Activated naive CD4-positive, alpha-beta T cell treated with anti-CD3 and anti-CD28 coated beads, Interleukin-2, amount 50 U/mL, for 16 hours (primary cell): ENCODE results near the gene CCR1.
"Not testable (repeated sequence)": the region's sequence is repeated elsewhere in the genome, so short reads cannot be mapped to it uniquely, and the experiment has no call there.

ENCODE experiments used
- DNase-seq: peaks from one replicate; pipeline ENCODE4 v3.0.0-alpha.2; 2020

The CCR1 gene

GRCh38 chr3:46209746-46210470 lies 1.8 kb upstream of the CCR1 start:
- no peak for DNase-seq

- no peak for DNase-seq
Observed at GRCh38 chr3:46209053-46209452, 940 bp upstream of the CCR1 start.

- DNase-seq: not testable (repeated sequence)
Observed at GRCh38 chr3:46207514-46207913, 599 bp downstream of the CCR1 start.

- no peak for DNase-seq
Observed at GRCh38 chr3:46206282-46207015, 1.7 kb downstream of the CCR1 start.

- DNase-seq: no peak
Observed at GRCh38 chr3:46205286-46205960, 2.7 kb downstream of the CCR1 start.

- DNase-seq: no peak
Observed at GRCh38 chr3:46203681-46204080, 4.4 kb downstream of the CCR1 start.

GRCh38 chr3:46202535-46202934 lies 5.6 kb downstream of the CCR1 start:
- no peak for DNase-seq

- no peak for DNase-seq
Observed at GRCh38 chr3:46200790-46201189, 7.3 kb downstream of the CCR1 start.

GRCh38 chr3:46200211-46200610 lies 7.9 kb downstream of the CCR1 start:
- no peak for DNase-seq

GRCh38 chr3:46196261-46196957 lies 11.7 kb downstream of the CCR1 start:
- DNase-seq: no peak

- DNase-seq: no peak
Observed at GRCh38 chr3:46194868-46195553, 13.1 kb downstream of the CCR1 start.

GRCh38 chr3:46193436-46193835 lies 14.7 kb downstream of the CCR1 start:
- DNase-seq: no peak

GRCh38 chr3:46192939-46193338 lies 15.2 kb downstream of the CCR1 start:
- no peak for DNase-seq

- no peak for DNase-seq
Observed at GRCh38 chr3:46191730-46192129, 16.4 kb downstream of the CCR1 start.

GRCh38 chr3:46188708-46189107 lies 19.4 kb downstream of the CCR1 start:
- DNase-seq: no peak

GRCh38 chr3:46187876-46188275 lies 20.2 kb downstream of the CCR1 start:
- no peak for DNase-seq

- DNase-seq: no peak
Observed at GRCh38 chr3:46187341-46187700, 20.8 kb downstream of the CCR1 start.

GRCh38 chr3:46186471-46187340 lies 21.4 kb downstream of the CCR1 start:
- DNase-seq: no peak

GRCh38 chr3:46184469-46184868 lies 23.6 kb downstream of the CCR1 start:
- DNase-seq: no peak

GRCh38 chr3:46183330-46183729 lies 24.8 kb downstream of the CCR1 start:
- no peak for DNase-seq

GRCh38 chr3:46168583-46169345 lies 39.3 kb downstream of the CCR1 start:
- DNase-seq: no peak
